K562 (cell line): Measurements from ENCODE around the gene SUSD3. TPM values are rescaled to one million over a fixed set of nuclear protein-coding genes. Genes with fewer than 3 reads are reported as not detected.

Source experiments
- ATAC-seq: fragments of 200-7000 bp; cut with Tn5 transposase; 3 replicates; pipeline ENCODE4 v1.9.1; 2020; ENCODE audit warnings: moderate library complexity
- BruUV-seq: library from RNA; stranded (reverse); fragments of 400-500 nt; replicated peaks from 2 replicates; lab custom pipeline; 2021; lab: Mats Ljungman, UMichigan
- CTCF ChIA-PET: fragments of 300-600 bp; formaldehyde crosslinking; extraction: SDS; loops from one replicate; lab custom pipeline; 2021; ENCODE audit warnings: low intra/inter-chr PET ratio; lab: Yijun Ruan, JAX
- POLR2A ChIA-PET: fragments of 300-600, 350-650 bp; sonication (Branson Sonifier 250); formaldehyde crosslinking; extraction: SDS; loops from one replicate; lab custom pipeline; 2021; ENCODE audit warnings: antibody characterized with exemption, inconsistent platforms; lab: Yijun Ruan, JAX
- DNase-seq, 4 experiments: peaks; one replicate each; pipeline versions ENCODE4 v3.0.0 to v3.0.0-alpha.2; 2011 to 2018; ENCODE audit warnings: low spot score in 3 of 4, mixed read lengths in 3 of 4; ENCODE audit errors: extremely low read depth in 1 of 4
- FAIRE-seq: peaks from 2 replicates; lab custom pipeline; 2011; peaks lifted over from hg19 to GRCh38; lab: Jason Lieb, UNC
- H2AFZ ChIP-seq: 2 replicates; pipeline ENCODE4 v1.6.0; 2011; ENCODE audit warnings: low read depth, low read length, control low read depth, inconsistent platforms
- H3K27ac ChIP-seq: fragments of 200-600 bp; 3 replicates; pipeline ENCODE4 v1.8.0; 2011; ENCODE audit warnings: low read depth, mild to moderate bottlenecking, control low read depth, inconsistent platforms, low read length, moderate library complexity, mixed read lengths; ENCODE audit errors: extremely low read depth
- H3K27me3 ChIP-seq, 2 experiments: fragments of 300-600 bp in 1 of 2; 2 replicates in 1 of 2; 3 replicates in 1 of 2; pipeline versions ENCODE4 v1.6.0 to v1.8.0; 2011; ENCODE audit warnings: inconsistent platforms in 2 of 2, low read length in 2 of 2, mild to moderate bottlenecking in 1 of 2, mixed read lengths in 1 of 2, moderate library complexity in 1 of 2; ENCODE audit not compliant: control insufficient read depth in 2 of 2, insufficient read depth in 2 of 2
- H3K36me3 ChIP-seq: fragments of 300-600 bp; 3 replicates; pipeline ENCODE4 v1.8.0; 2011; ENCODE audit warnings: mild to moderate bottlenecking, low read length, inconsistent platforms; ENCODE audit not compliant: control insufficient read depth, insufficient read depth
- H3K4me1 ChIP-seq, 2 experiments: fragments of 200-600 bp in 1 of 2; replicated peaks in 1 of 2; 2 replicates in 1 of 2; 3 replicates in 1 of 2; pipeline versions ENCODE4 v1.5.1 to v1.8.0; 2011; ENCODE audit warnings: inconsistent platforms in 2 of 2, low read length in 2 of 2, mild to moderate bottlenecking in 1 of 2, mixed read lengths in 1 of 2, moderate library complexity in 1 of 2; ENCODE audit not compliant: control insufficient read depth in 2 of 2, insufficient read depth in 2 of 2
- H3K4me2 ChIP-seq: 2 replicates; pipeline ENCODE4 v1.6.1; 2011; ENCODE audit warnings: low read length, control low read depth, inconsistent platforms, mixed read lengths; ENCODE audit not compliant: insufficient read depth
- H3K4me3 ChIP-seq: fragments of 200-600 bp; sonication (generic), shearing (Covaris generic); 2 replicates; pipeline ENCODE4 v1.5.1; 2016; ENCODE audit warnings: control low read depth, inconsistent platforms
- H3K79me2 ChIP-seq: fragments of 200-600 bp; 3 replicates; pipeline ENCODE4 v1.8.0; 2011; ENCODE audit warnings: low read length, inconsistent platforms; ENCODE audit not compliant: control insufficient read depth, insufficient read depth
- H3K9ac ChIP-seq, 2 experiments: 2 replicates each; pipeline versions ENCODE4 v1.6.0 to v1.6.1; 2011; ENCODE audit warnings: low read depth in 2 of 2, low read length in 2 of 2, control low read depth in 1 of 2, inconsistent platforms in 1 of 2, mild to moderate bottlenecking in 1 of 2, mixed read lengths in 1 of 2; ENCODE audit not compliant: insufficient read depth in 1 of 2
- H3K9me1 ChIP-seq: one replicate; pipeline ENCODE4 v1.6.0; 2011; ENCODE audit warnings: inconsistent platforms, mild to moderate bottlenecking, low read length, moderate library complexity; ENCODE audit not compliant: control insufficient read depth, insufficient read depth
- H3K9me3 ChIP-seq: replicated peaks from 2 replicates; pipeline ENCODE4 v1.5.1; 2011; ENCODE audit warnings: low read depth, low read length, inconsistent platforms; ENCODE audit not compliant: control insufficient read depth, insufficient read depth
- H4K20me1 ChIP-seq: replicated peaks from 2 replicates; pipeline ENCODE4 v1.6.1; 2011; ENCODE audit warnings: low read length, inconsistent platforms, mixed read lengths; ENCODE audit not compliant: control insufficient read depth, insufficient read depth
- CREB5 ChIP-seq: fragments of 250-450 bp; sonication (Bioruptor Pico); IDR thresholded peaks from 2 replicates; pipeline ENCODE4 v1.5.0; 2020; ENCODE audit warnings: mild to moderate bottlenecking
- USF1 ChIP-seq: sonication (generic); formaldehyde crosslinking; IDR thresholded peaks from 2 replicates; pipeline ENCODE4 v1.9.0; 2022; ENCODE audit warnings: mild to moderate bottlenecking, missing genetic modification reagents
- USF2 ChIP-seq: sonication (generic); formaldehyde crosslinking; IDR thresholded peaks from 2 replicates; pipeline ENCODE4 v1.5.0; 2020; ENCODE audit warnings: missing genetic modification reagents
- ZNF512 ChIP-seq: IDR thresholded peaks from 2 replicates; pipeline ENCODE4 v1.6.1; 2016; ENCODE audit warnings: missing genetic modification characterization, missing compliant biosample characterization
- WGBS: fragments of 100-300 bp; shearing (Covaris generic); methylation state at CpG from one replicate; pipeline ENCODE4 v1.1.6; 2016; ENCODE audit warnings: low coverage, mixed read lengths; ENCODE audit not compliant: insufficient coverage; ENCODE audit errors: missing lambda C conversion rate; 5-methylcytosine and 5-hydroxymethylcytosine counted together
- in situ Hi-C: fragments of 300-500 bp; cut with MboI; formaldehyde crosslinking; loops from 4 replicates; pipeline ENCODE4 v1.15.0; 2018; ENCODE audit warnings: inconsistent platforms, mixed read lengths
- intact Hi-C: fragments of 100-400 bp; cut with micrococcal nuclease; formaldehyde crosslinking; loops from 2 replicates; pipeline ENCODE4 v1.14.2; 2022
- polyA plus RNA-seq, 8 experiments: library from polyadenylated mRNA; depleted of rRNA in 4 of 8; stranded (reverse) in 5 of 8; unstranded in 3 of 8; fragments of >200 nt; fragmentation: Nextera tagmentation in 2 of 8; fragmentation: Illumina TruSeq in 1 of 8; extraction: Ambion mirVana in 2 of 8; extraction: Trizol in 1 of 8; gene quantifications; 2 replicates each; pipeline versions ENCODE4 v1.2.1 to v1.2.3, GENCODE V29; 2011 to 2014; ENCODE audit warnings: inconsistent platforms in 1 of 8, missing spikeins in 1 of 8
- total RNA-seq, 7 experiments: library from RNA; depleted of rRNA in 6 of 7; stranded (reverse); fragments of >200 nt in 6 of 7; fragmentation: Illumina TruSeq in 2 of 7; extraction: Trizol in 2 of 7; gene quantifications; 2 replicates each; pipeline versions ENCODE4 v1.2.1 to v1.2.3, GENCODE V29; 2011 to 2021; ENCODE audit warnings: low replicate concordance in 1 of 7

SUSD3 gene
- total and polyA plus RNA-seq, 9 of the 15 experiments (the other 6 are each of a cell fraction or from before 2014, with no cell fraction given), result 1.3 to 21.7 (median 11.4) TPM

GRCh38 chr9:93112116-93112863 lies 53.8 kb downstream of the SUSD3 start:
- whole genome bisulfite sequencing, result 77% methylated on average over 14 of the region's 15 CpGs
- 0 out of 2 replicates have a peak, but pooled peaks have one; percentile 32 for TF ChIP-seq USF2 (CRISPR knock-in tag)
- TF ChIP-seq ZNF512 (tag), result no peak
- TF ChIP-seq CREB5, result no peak
- TF ChIP-seq USF1, result 0 out of 2 replicates have a peak, but pooled peaks have one; percentile 30
- TF ChIP-seq, all 486 proteins: peak for 2
- Histone ChIP-seq H3K4me1 (peaks cover 48 to 69% of the 10 kb centered on the region in 2 experiments), H3K4me3 (no peak overlapping the region), H3K9me1 (peaks cover 3% of the 10 kb centered on the region), H3K9me3 (no peaks in the 10 kb centered on the region), H3K9ac (peak overlapping the region in 1 of 2 experiments; percentile 65; a peak in 2 of 4 replicates), H3K27me3 (no peaks in the 10 kb centered on the region), H4K20me1 (no peaks in the 10 kb centered on the region), H3K79me2 (no peaks in the 10 kb centered on the region), H3K27ac (peak overlapping the region; percentile 89; the same call in 2 of the 3 replicates), H3K36me3 (peaks cover 5% of the 10 kb centered on the region; the same call in 1 of the 3 replicates), H3K4me2 (no peak overlapping the region), H2AFZ (no peak overlapping the region)
- no TSS peak for BruUV-seq
- ATAC-seq (no peak), FAIRE-seq (no peak), DNase-seq (no peak)
- CTCF ChIA-PET, result no interaction called here
- POLR2A ChIA-PET, result interaction anchor here (0.9 to 1.1 kb wide), 3 partner anchors 18 to 28 kb away, joined by 3 read pairs; no protein-coding TSS in a partner anchor
- in situ Hi-C loops (no loop called here), intact Hi-C loops (no loop called here)
